HL-60 (cell line): ENCODE measurements around the gene PCSK7.

Experiments
- GABPA ChIP-seq: IDR thresholded peaks from 2 replicates; pipeline ENCODE4 v1.6.1; 2012; ENCODE audit warnings: low read depth
- POLR2AphosphoS5 ChIP-seq: IDR thresholded peaks from 2 replicates; pipeline ENCODE4 v1.6.1; 2012; ENCODE audit warnings: low read depth
- TF ChIP-seq, protein P1 (sequence below): IDR thresholded peaks from one replicate; pipeline ENCODE4 v1.5.1; 2011; ENCODE audit warnings: low read length, control low read depth, inconsistent platforms; ENCODE audit not compliant: insufficient read depth
- TF ChIP-seq, protein P2 (sequence below): IDR thresholded peaks from 2 replicates; pipeline ENCODE4 v1.6.1; 2012; ENCODE audit warnings: low read depth; ENCODE audit not compliant: insufficient replicate concordance

DNA sequence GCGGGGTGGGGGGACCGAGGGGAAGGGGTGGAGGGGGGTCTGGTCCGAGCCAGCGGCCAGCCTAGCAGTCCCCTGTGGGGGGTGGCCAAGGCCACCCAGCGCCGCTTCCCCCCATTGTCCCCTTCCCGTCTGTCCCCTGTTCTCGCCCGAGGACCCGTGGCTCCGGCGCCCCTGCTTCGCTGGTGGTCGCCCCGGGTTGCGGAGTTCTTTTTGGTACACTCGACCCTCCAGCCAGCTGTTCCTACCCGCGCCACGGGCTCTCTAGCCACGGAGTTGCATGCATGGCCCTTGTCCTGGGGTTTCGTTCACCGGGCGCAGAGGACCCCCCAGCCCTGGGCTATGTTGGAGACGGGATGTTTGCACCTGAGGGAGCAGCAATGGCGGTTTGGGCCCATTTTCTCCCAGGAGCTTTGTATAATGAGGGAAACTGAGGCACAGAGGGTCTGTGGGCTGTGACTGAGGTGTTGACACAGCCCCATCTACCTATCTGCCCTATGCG, 1.1 kb upstream of the PCSK7 start:
- TF ChIP-seq POLR2AphosphoS5 = no peak
- TF ChIP-seq, protein P1, sequence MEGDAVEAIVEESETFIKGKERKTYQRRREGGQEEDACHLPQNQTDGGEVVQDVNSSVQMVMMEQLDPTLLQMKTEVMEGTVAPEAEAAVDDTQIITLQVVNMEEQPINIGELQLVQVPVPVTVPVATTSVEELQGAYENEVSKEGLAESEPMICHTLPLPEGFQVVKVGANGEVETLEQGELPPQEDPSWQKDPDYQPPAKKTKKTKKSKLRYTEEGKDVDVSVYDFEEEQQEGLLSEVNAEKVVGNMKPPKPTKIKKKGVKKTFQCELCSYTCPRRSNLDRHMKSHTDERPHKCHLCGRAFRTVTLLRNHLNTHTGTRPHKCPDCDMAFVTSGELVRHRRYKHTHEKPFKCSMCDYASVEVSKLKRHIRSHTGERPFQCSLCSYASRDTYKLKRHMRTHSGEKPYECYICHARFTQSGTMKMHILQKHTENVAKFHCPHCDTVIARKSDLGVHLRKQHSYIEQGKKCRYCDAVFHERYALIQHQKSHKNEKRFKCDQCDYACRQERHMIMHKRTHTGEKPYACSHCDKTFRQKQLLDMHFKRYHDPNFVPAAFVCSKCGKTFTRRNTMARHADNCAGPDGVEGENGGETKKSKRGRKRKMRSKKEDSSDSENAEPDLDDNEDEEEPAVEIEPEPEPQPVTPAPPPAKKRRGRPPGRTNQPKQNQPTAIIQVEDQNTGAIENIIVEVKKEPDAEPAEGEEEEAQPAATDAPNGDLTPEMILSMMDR = no peak
- TF ChIP-seq, protein P2, sequence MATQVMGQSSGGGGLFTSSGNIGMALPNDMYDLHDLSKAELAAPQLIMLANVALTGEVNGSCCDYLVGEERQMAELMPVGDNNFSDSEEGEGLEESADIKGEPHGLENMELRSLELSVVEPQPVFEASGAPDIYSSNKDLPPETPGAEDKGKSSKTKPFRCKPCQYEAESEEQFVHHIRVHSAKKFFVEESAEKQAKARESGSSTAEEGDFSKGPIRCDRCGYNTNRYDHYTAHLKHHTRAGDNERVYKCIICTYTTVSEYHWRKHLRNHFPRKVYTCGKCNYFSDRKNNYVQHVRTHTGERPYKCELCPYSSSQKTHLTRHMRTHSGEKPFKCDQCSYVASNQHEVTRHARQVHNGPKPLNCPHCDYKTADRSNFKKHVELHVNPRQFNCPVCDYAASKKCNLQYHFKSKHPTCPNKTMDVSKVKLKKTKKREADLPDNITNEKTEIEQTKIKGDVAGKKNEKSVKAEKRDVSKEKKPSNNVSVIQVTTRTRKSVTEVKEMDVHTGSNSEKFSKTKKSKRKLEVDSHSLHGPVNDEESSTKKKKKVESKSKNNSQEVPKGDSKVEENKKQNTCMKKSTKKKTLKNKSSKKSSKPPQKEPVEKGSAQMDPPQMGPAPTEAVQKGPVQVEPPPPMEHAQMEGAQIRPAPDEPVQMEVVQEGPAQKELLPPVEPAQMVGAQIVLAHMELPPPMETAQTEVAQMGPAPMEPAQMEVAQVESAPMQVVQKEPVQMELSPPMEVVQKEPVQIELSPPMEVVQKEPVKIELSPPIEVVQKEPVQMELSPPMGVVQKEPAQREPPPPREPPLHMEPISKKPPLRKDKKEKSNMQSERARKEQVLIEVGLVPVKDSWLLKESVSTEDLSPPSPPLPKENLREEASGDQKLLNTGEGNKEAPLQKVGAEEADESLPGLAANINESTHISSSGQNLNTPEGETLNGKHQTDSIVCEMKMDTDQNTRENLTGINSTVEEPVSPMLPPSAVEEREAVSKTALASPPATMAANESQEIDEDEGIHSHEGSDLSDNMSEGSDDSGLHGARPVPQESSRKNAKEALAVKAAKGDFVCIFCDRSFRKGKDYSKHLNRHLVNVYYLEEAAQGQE = no peak
- TF ChIP-seq GABPA = no peak
